Fibroblast of lung (primary cell): ENCODE results near the gene CEACAM6. TPM values are rescaled to one million over a fixed set of nuclear protein-coding genes. Genes with fewer than 3 reads are reported as not detected.
A peak's percentile ranks its signal among the peaks of the same experiment; 100 is the strongest.

Experiments used
- DNase-seq, 2 donors: peaks; one replicate each; pipeline versions ENCODE4 v3.0.0 to v3.0.0-alpha.2; 2010; ENCODE audit warnings: low read depth in 2 of 2
- H2AFZ ChIP-seq: 2 replicates; pipeline ENCODE4 v1.5.1; 2012; ENCODE audit warnings: low read length, control low read depth, inconsistent platforms
- H3K27ac ChIP-seq: 2 replicates; pipeline ENCODE4 v1.5.1; 2011; ENCODE audit warnings: low read length, control low read depth; ENCODE audit not compliant: insufficient read depth
- H3K27me3 ChIP-seq: 2 replicates; pipeline ENCODE4 v1.5.1; 2011; ENCODE audit warnings: mild to moderate bottlenecking, low read length; ENCODE audit not compliant: control insufficient read depth, insufficient read depth
- H3K36me3 ChIP-seq: 2 replicates; pipeline ENCODE4 v1.5.1; 2011; ENCODE audit warnings: low read length; ENCODE audit not compliant: control insufficient read depth, insufficient read depth
- H3K4me1 ChIP-seq: 2 replicates; pipeline ENCODE4 v1.5.1; 2011; ENCODE audit warnings: low read length; ENCODE audit not compliant: control insufficient read depth, insufficient read depth; ENCODE audit errors: extremely low read depth
- H3K4me2 ChIP-seq: 2 replicates; pipeline ENCODE4 v1.5.1; 2011; ENCODE audit warnings: low read length, control low read depth; ENCODE audit not compliant: insufficient read depth; ENCODE audit errors: extremely low read depth
- H3K4me3 ChIP-seq, 4 experiments: fragments of 200-600 bp in 1 of 4; sonication (generic) in 1 of 4; replicated peaks in 1 of 4; 2 replicates each; pipeline ENCODE4 v1.5.1; 2011 to 2016; ENCODE audit warnings: low read length in 4 of 4, low read depth in 3 of 4, mild to moderate bottlenecking in 3 of 4, control low read depth in 2 of 4, inconsistent platforms in 1 of 4, mixed read lengths in 1 of 4; ENCODE audit not compliant: insufficient read depth in 1 of 4; ENCODE audit errors: control extremely low read depth in 1 of 4
- H3K79me2 ChIP-seq: 2 replicates; pipeline ENCODE4 v1.5.1; 2012; ENCODE audit warnings: mild to moderate bottlenecking, low read length, inconsistent platforms; ENCODE audit not compliant: control insufficient read depth, insufficient read depth
- H3K9ac ChIP-seq: 2 replicates; pipeline ENCODE4 v1.5.1; 2011; ENCODE audit warnings: mild to moderate bottlenecking, low read length, control low read depth; ENCODE audit not compliant: insufficient read depth
- H3K9me3 ChIP-seq: 2 replicates; pipeline ENCODE4 v1.5.1; 2012; ENCODE audit warnings: low read depth, low read length; ENCODE audit not compliant: control insufficient read depth, insufficient read depth
- H4K20me1 ChIP-seq: 2 replicates; pipeline ENCODE4 v1.5.1; 2011; ENCODE audit warnings: low read length; ENCODE audit not compliant: control insufficient read depth, insufficient read depth; ENCODE audit errors: extremely low read depth
- EZH2 ChIP-seq: IDR thresholded peaks from 2 replicates; pipeline ENCODE4 v1.5.1; 2012; ENCODE audit warnings: low read length, control low read depth, mild to moderate bottlenecking; ENCODE audit errors: missing control alignments
- polyA plus RNA-seq, 2 donors: library from polyadenylated mRNA; depleted of rRNA in 1 of 2; stranded (reverse) in 1 of 2; unstranded in 1 of 2; fragments of >200 nt; gene quantifications; 2 replicates each; pipeline ENCODE4 v1.2.1, GENCODE V29; 2011 to 2012; ENCODE audit warnings: missing spikeins in 1 of 2
- total RNA-seq: library from RNA; depleted of rRNA; stranded (reverse); fragments of >200 nt; gene quantifications from 2 replicates; pipeline ENCODE4 v1.2.1, GENCODE V29; 2014
- TF ChIP-seq, protein P1 (sequence below), 2 donors: IDR thresholded peaks in 1 of 2; conservative IDR thresholded peaks in 1 of 2; 1 replicate in 1 of 2; 2 replicates in 1 of 2; pipeline ENCODE4 v1.5.1; 2011 to 2012; ENCODE audit warnings: low read length in 2 of 2, control low read depth in 1 of 2, inconsistent platforms in 1 of 2, low read depth in 1 of 2, mild to moderate bottlenecking in 1 of 2

CEACAM6 gene
- total and polyA plus RNA-seq, 2 donors (not counting 1 experiment from before 2014, with no cell fraction given), result not detected

DNA sequence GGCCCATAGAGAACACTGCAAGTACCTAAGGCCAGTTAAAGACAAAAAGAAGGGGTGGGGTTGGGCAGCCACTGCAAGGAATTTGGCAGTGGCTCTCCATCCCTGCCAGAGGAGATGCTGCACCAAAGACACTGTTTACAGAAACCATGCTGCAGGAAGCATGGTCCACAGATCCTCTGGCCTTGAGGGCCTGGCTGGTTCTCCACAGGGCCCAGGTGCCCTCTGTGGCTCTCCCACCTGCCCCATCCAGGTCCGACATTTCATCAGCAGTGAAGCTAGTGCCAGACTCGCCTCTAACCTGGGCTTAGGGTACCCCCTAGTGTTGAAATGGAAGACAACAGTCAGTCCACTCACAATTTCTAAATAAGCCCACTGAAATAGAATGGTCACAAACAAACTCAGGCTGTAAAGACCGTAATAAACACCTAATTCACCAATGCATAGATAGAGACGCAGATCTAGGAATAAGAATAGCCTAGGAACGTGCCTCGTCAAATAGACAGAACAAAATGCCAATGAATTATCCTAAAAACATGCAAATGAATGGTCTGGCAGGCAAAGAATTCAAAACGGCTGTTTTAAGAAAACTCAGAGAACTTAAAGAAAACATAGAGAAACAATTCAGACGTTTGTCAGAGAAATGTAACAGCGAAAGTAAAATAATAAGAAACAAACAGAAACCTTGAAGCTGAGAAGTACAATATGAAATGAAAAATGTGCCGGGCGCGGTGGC is 65.8 kb downstream of the CEACAM6 start:
- H3K9ac ChIP-seq, result no peak overlapping the region
- H2AFZ ChIP-seq, result no peak overlapping the region
- H3K4me2 ChIP-seq, result no peak overlapping the region
- no peaks in the 10 kb centered on the region for H3K4me1 ChIP-seq
- no peaks in the 10 kb centered on the region for H3K27me3 ChIP-seq
- no peaks in the 10 kb centered on the region for H3K36me3 ChIP-seq
- no peaks in the 10 kb centered on the region for H4K20me1 ChIP-seq
- H3K9me3 ChIP-seq, result no peaks in the 10 kb centered on the region
- TF ChIP-seq, protein P1, sequence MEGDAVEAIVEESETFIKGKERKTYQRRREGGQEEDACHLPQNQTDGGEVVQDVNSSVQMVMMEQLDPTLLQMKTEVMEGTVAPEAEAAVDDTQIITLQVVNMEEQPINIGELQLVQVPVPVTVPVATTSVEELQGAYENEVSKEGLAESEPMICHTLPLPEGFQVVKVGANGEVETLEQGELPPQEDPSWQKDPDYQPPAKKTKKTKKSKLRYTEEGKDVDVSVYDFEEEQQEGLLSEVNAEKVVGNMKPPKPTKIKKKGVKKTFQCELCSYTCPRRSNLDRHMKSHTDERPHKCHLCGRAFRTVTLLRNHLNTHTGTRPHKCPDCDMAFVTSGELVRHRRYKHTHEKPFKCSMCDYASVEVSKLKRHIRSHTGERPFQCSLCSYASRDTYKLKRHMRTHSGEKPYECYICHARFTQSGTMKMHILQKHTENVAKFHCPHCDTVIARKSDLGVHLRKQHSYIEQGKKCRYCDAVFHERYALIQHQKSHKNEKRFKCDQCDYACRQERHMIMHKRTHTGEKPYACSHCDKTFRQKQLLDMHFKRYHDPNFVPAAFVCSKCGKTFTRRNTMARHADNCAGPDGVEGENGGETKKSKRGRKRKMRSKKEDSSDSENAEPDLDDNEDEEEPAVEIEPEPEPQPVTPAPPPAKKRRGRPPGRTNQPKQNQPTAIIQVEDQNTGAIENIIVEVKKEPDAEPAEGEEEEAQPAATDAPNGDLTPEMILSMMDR (conservative IDR thresholded peaks at IDR 0.05 in 1 of 2, IDR thresholded peaks at IDR 0.05 in 1 of 2; ENCODE audit: low read depth in 1 of 2, low read length in 2 of 2), result peak; percentile 37 to 50
- no peak for TF ChIP-seq EZH2
- H3K4me3 ChIP-seq, result no peak overlapping the region
- no peak overlapping the region for H3K27ac ChIP-seq
- DNase-seq, result peak; percentile 10 to 15
- H3K79me2 ChIP-seq, result no peaks in the 10 kb centered on the region

Other genes starting within 250 kb of the CEACAM6 start
- gene CEACAM21, start 179.4 kb upstream of the CEACAM6 start, total RNA-seq, result not detected in 2 replicates
- gene CEACAM21, start 179.4 kb upstream of the CEACAM6 start, polyA plus RNA-seq, result not detected in 2 replicates
- not detected in 2 replicates for gene CEACAM4, start 128.5 kb upstream of the CEACAM6 start, total RNA-seq
- gene CEACAM4, start 128.5 kb upstream of the CEACAM6 start, polyA plus RNA-seq, result not detected in 2 replicates
- gene CEACAM7, start 67.3 kb upstream of the CEACAM6 start, total RNA-seq, result not detected in 2 replicates
- gene CEACAM7, start 67.3 kb upstream of the CEACAM6 start, polyA plus RNA-seq, result not detected in 2 replicates
- not detected in 2 replicates for gene CEACAM5, start 46.9 kb upstream of the CEACAM6 start, total RNA-seq
- gene CEACAM5, start 46.9 kb upstream of the CEACAM6 start, polyA plus RNA-seq, result not detected in 2 replicates
- gene CEACAM3, start 41.1 kb downstream of the CEACAM6 start, total RNA-seq, result not detected in 2 replicates
- not detected in 2 replicates for gene CEACAM3, start 41.1 kb downstream of the CEACAM6 start, polyA plus RNA-seq
- gene LYPD4, start 89.2 kb downstream of the CEACAM6 start, total RNA-seq, result not detected in 2 replicates
- gene LYPD4, start 89.2 kb downstream of the CEACAM6 start, polyA plus RNA-seq, result not detected in 2 replicates
- gene DMRTC2, start 89.5 kb downstream of the CEACAM6 start, total RNA-seq, result not detected in 2 replicates
- not detected in 2 replicates for gene DMRTC2, start 89.5 kb downstream of the CEACAM6 start, polyA plus RNA-seq
- gene RPS19, start 104.7 kb downstream of the CEACAM6 start, total RNA-seq, result 1,183 and 1,320 TPM in 2 replicates
- 2,037 and 2,197 TPM in 2 replicates for gene RPS19, start 104.7 kb downstream of the CEACAM6 start, polyA plus RNA-seq
- under 0.01 and 0.17 TPM in 2 replicates for gene CD79A, start 121.7 kb downstream of the CEACAM6 start, total RNA-seq
- 0.07 and 0.17 TPM in 2 replicates for gene CD79A, start 121.7 kb downstream of the CEACAM6 start, polyA plus RNA-seq
- gene ARHGEF1, start 127.7 kb downstream of the CEACAM6 start, total RNA-seq, result 21.6 TPM in 2 replicates
- gene ARHGEF1, start 127.7 kb downstream of the CEACAM6 start, polyA plus RNA-seq, result 23.9 and 32.2 TPM in 2 replicates
- under 0.01 TPM in 2 replicates for gene ERFL, start 172.9 kb downstream of the CEACAM6 start, total RNA-seq
- gene ERFL, start 172.9 kb downstream of the CEACAM6 start, polyA plus RNA-seq, result 0.03 TPM in 1 of 2 replicates, not detected in the other
- gene RABAC1, start 203.8 kb downstream of the CEACAM6 start, total RNA-seq, result 152 and 193 TPM in 2 replicates
- 123 and 163 TPM in 2 replicates for gene RABAC1, start 203.8 kb downstream of the CEACAM6 start, polyA plus RNA-seq
- under 0.01 and 0.17 TPM in 2 replicates for gene ATP1A3, start 238.7 kb downstream of the CEACAM6 start, total RNA-seq
- 0.05 TPM in 1 of 2 replicates, not detected in the other for gene ATP1A3, start 238.7 kb downstream of the CEACAM6 start, polyA plus RNA-seq